ENCODE measurements around the gene DHX15. TPM values are rescaled to one million over a fixed set of nuclear protein-coding genes. Genes with fewer than 3 reads are reported as not detected.
A peak's percentile ranks its signal among the peaks of the same experiment; 100 is the strongest.

Gene DHX15
- total RNA-seq: 100 to 1,000 TPM; 185 to 187 TPM

DNA sequence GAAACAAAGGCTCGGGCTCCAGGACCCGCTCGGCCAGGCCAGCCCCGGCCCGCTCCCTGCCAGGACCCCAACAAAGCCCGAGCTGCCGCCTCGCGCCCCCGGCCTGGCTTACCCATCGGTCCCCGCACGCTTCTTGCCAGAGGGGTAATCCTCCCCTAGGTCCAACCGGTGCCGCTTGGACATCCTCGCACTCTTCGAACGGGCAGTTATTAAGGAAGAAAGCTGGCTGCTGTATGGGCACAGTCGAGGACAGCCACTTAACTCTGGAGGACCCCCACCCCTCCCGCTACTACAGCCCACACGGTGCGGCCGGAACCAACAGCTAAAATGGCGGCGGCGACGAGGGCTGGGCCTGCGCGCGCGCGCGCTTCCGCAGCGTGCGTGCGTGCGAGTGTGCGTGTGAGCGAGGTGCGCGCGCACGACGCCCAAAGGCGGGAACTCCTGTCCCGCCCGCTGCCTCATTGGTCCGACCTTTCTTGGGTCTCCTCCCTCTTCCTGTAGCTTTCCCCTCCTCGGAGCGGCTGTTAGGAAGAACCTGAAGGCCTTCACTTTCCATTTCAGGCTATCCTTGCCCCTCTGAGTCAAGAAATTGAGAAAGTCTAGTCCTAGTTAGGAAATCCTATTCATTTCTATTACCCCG lies at the start of gene DHX15:
Gene DHX15 (minus strand): TSS at position 344 of the 640 bp plus-strand sequence. CDS start 161 bp downstream, at position 183.
- H3K36me3 Mint-ChIP-seq (ENCODE audit: low read depth): peaks cover 29% of the 10 kb centered on the region
- peaks cover 36% of the 10 kb centered on the region for H3K4me1 Mint-ChIP-seq
- ChIA-PET CTCF (interaction anchor here (0.6 to 2.8 kb wide), 4 partner anchors 11 to 1647 kb away, joined by 3 to 8 read pairs (median 4); partner anchors contain the start of gene ZCCHC4), POLR2A (interaction anchor here (0.6 to 0.7 kb wide), 2 partner anchors 11 to 64 kb away, joined by 3 to 6 read pairs; no protein-coding TSS in a partner anchor)
- DNase-seq: peak; percentile 94
- H3K27ac Mint-ChIP-seq: peak within 1 kb of the TSS; percentile 96
- H3K4me3 Mint-ChIP-seq: peak within 1 kb of the TSS; percentile 93
- H3K9me3 Mint-ChIP-seq: peaks cover 4% of the 10 kb centered on the region
- no peaks in the 10 kb centered on the region for H3K27me3 Mint-ChIP-seq

DNA sequence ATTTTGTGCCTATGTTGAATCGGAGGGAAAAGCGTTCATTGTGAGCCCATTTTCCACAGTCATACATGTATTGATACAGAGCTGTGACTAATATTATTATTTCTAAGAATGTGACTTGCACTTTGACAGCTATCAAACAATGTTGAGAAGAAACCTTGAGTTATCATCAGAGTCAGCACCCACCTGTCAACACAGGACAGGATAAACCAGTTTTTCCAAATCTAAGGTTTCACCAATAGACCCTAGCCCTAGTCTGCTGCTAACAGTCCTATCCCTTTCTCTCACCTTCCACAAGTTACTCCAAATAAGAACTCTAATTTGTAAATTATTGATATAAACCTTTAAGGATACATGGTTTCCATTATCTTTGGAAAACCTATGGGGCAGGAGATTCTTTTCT lies 47.7 kb upstream of the DHX15 start:
- ChIA-PET POLR2A (no interaction called here), CTCF (no interaction called here)

DNA sequence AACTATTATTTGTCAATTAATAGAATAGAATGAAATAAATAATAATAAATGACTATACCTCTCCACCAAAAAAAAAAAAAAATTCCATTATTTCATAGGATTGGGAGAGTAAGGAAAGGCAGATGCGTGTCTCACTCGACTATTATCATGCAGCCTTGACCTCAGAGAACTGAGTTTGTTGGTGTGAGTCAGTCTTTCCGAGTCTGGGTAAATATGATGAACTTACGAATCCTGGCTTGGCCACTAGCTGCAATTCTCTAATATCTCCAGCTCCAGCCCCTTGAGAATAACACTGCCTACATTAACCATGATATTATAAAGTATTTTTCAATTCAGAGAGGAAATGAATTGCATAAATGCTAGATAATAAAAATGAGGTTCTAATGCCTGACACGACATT lies 46.6 kb upstream of the DHX15 start:
- H3K4me1 Mint-ChIP-seq: no peaks in the 10 kb centered on the region
- no peaks in the 10 kb centered on the region for H3K36me3 Mint-ChIP-seq (ENCODE audit: low read depth)
- ChIA-PET CTCF (no interaction called here), POLR2A (interaction anchor here (0.6 kb wide), 1 partner anchor 15 kb away, joined by 4 read pairs; no protein-coding TSS in a partner anchor)
- H3K27me3 Mint-ChIP-seq: peaks cover 5% of the 10 kb centered on the region
- no peak overlapping the region for H3K4me3 Mint-ChIP-seq
- no peak overlapping the region for H3K27ac Mint-ChIP-seq
- no peaks in the 10 kb centered on the region for H3K9me3 Mint-ChIP-seq
- no peak for DNase-seq

More for the DNA sequence above, 47.7 kb upstream of the DHX15 start:
- Mint-ChIP-seq H3K36me3 (ENCODE audit: low read depth) (no peaks in the 10 kb centered on the region), H3K27me3 (peaks cover 5% of the 10 kb centered on the region), H3K4me1 (no peaks in the 10 kb centered on the region), H3K9me3 (no peaks in the 10 kb centered on the region), H3K4me3 (no peak overlapping the region), H3K27ac (no peak overlapping the region)
- no peak for DNase-seq

DNA sequence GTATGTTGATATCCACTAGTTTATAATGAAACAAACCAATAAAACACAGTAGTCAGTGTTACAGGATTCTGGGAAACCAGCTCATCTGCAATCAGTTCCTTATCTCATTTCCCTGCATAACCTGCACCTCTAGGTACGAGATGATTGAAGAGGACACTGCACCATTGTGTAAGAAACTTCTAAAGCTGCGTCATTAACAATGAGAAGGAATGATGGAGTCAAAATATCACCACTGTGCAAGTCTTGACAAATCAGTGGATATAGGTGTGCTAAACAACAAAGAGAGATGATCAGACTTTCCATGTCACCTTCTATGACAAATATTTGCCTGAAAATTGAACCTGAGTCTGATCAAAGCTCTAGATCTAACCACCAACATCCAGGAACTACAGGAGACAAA lies 40.7 kb upstream of the DHX15 start:
- ChIA-PET CTCF (no interaction called here), POLR2A (no interaction called here)
- Mint-ChIP-seq H3K4me1 (no peaks in the 10 kb centered on the region), H3K4me3 (no peak overlapping the region), H3K36me3 (ENCODE audit: low read depth) (no peaks in the 10 kb centered on the region), H3K9me3 (no peaks in the 10 kb centered on the region), H3K27ac (no peak overlapping the region), H3K27me3 (peaks cover 23% of the 10 kb centered on the region)
- no peak for DNase-seq

DNA sequence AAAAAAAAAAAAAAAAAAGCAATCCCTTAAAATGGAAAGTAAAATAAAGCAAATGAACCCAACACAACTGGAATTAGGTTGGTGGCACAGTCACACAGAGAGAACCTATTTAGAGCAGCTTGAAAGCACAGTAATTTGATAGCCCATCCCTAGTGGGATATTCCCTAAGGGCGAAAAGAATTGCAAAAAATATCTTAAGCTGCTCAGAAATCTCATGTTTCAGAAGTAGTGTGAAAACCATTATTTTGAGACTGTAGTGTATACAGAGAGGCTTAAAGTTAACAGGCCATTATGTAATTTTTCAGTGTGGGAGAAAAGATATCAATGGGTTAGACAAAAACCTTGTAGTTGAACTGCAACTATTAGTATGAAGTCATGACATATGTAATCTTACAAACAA lies 40.0 kb upstream of the DHX15 start:
- POLR2A ChIA-PET: no interaction called here
- Mint-ChIP-seq H3K4me3 (no peak overlapping the region), H3K36me3 (ENCODE audit: low read depth) (no peaks in the 10 kb centered on the region), H3K9me3 (peaks cover 2% of the 10 kb centered on the region), H3K27ac (no peak overlapping the region), H3K27me3 (peaks cover 25% of the 10 kb centered on the region), H3K4me1 (no peaks in the 10 kb centered on the region)
- DNase-seq: no peak
- CTCF ChIA-PET: interaction anchor here (0.6 kb wide), 1 partner anchor 26 kb away, joined by 4 read pairs; no protein-coding TSS in a partner anchor

DNA sequence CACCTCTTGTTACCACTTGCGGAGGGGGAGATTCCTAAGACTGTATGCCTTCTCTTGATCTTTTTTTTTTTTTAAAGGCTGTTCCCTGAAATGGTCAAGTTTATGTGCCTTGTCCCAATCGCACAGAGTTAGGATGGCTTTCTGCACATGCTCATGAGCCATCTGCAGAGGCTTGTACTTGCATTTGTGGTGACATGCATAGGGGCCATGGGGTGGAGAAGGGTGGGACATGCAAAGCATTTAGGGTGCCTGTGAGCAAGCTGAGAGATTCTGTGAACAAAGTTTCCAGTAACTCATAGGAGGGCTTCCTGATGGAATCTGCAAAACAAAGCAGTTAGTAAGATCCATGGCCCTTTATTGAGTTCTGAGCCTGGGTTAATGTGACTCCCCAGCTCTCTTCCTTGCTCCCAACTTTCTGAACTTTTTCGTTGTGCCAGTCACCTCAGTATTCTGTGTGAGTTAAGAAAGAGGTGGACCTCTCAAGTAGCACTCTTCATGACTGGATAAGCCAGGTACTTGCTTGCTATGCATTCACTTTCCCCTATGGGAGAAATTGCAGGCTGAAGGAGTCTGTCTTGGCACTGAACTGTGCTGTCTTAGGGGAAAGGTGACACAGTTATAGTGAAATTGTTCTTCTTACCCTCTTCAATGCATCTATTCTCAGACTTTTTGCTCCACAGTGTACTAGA lies 37.9 kb upstream of the DHX15 start:
- H3K27me3 Mint-ChIP-seq: peaks cover 26% of the 10 kb centered on the region
- CTCF ChIA-PET: no interaction called here
- no peak overlapping the region for H3K4me3 Mint-ChIP-seq
- DNase-seq: no peak
- POLR2A ChIA-PET: no interaction called here
- no peaks in the 10 kb centered on the region for H3K4me1 Mint-ChIP-seq
- H3K9me3 Mint-ChIP-seq: peaks cover 2% of the 10 kb centered on the region
- no peak overlapping the region for H3K27ac Mint-ChIP-seq
- H3K36me3 Mint-ChIP-seq (ENCODE audit: low read depth): no peaks in the 10 kb centered on the region

DNA sequence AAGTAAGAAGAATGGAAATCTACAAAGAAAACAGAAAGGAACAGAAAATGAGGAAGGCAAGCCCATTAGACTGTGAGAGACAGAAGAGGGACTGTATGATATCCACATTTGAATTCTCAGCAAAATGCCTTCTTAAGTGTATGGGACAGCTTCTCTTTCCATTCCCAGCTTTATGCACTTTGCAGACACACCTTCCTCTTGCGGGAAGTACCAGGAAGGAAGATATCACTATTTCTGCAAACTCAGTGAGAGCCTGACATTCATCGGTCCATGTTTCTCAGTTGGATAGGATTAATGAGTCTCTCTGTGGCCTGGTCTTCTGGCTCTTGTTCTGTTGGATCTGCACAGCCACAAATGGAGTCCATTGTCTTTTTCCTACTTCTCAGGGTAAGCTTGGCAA lies 31.6 kb upstream of the DHX15 start:
- no peak for DNase-seq
- no peak overlapping the region for H3K27ac Mint-ChIP-seq
- H3K4me1 Mint-ChIP-seq: peaks cover 4% of the 10 kb centered on the region
- peaks cover 17% of the 10 kb centered on the region for H3K27me3 Mint-ChIP-seq
- H3K9me3 Mint-ChIP-seq: peaks cover 4% of the 10 kb centered on the region
- H3K4me3 Mint-ChIP-seq: no peak overlapping the region
- POLR2A ChIA-PET: interaction anchor here (0.7 kb wide), 1 partner anchor 15 kb away, joined by 4 read pairs; no protein-coding TSS in a partner anchor
- H3K36me3 Mint-ChIP-seq (ENCODE audit: low read depth): no peaks in the 10 kb centered on the region
- CTCF ChIA-PET: no interaction called here

DNA sequence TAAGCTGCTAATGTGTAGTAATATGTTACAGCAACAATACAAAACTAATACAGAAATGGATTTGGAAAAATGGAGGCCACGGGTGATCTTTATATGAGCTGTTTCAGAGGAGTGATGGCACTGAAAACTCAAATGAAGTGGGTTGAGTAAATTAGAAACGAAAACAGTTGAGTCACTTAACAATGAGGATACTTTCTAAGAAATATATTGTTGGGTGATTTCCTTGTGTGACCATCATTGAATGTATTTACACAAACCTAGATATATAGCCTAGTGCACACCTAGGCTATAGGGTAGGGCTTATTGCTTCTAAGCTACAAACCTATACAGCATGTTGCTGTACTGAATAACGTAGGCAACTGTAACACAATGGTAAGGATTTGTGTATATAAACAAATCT lies 30.5 kb upstream of the DHX15 start:
- H3K4me1 Mint-ChIP-seq: peaks cover 4% of the 10 kb centered on the region
- ChIA-PET POLR2A (no interaction called here), CTCF (no interaction called here)
- peaks cover 15% of the 10 kb centered on the region for H3K27me3 Mint-ChIP-seq
- H3K9me3 Mint-ChIP-seq: peaks cover 4% of the 10 kb centered on the region
- DNase-seq: no peak
- H3K36me3 Mint-ChIP-seq (ENCODE audit: low read depth): no peaks in the 10 kb centered on the region
- no peak overlapping the region for H3K4me3 Mint-ChIP-seq
- H3K27ac Mint-ChIP-seq: no peak overlapping the region

DNA sequence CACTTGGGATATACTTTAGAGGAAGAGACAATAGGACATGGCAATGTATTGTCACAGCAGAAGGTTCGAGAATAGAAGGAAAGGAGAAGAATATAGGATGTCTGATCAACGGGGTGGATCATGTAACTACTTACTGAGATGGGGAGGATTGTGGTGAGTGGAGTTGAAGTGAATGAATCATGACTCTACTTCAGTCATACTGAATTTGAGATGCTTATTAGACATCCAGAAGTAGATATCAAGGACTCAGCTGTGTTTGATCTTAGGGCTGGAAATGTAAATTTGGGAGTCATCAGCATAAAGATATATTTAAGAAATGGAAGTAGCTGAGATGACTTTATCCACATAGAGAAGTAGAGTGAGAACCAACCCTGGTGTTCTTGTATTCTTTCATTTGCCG lies 29.1 kb upstream of the DHX15 start:
- CTCF ChIA-PET: interaction anchor here (0.6 kb wide), 1 partner anchor 752 kb away, joined by 4 read pairs; no protein-coding TSS in a partner anchor
- Mint-ChIP-seq H3K9me3 (peaks cover 6% of the 10 kb centered on the region), H3K27me3 (peaks cover 13% of the 10 kb centered on the region), H3K27ac (no peak overlapping the region), H3K36me3 (ENCODE audit: low read depth) (no peaks in the 10 kb centered on the region), H3K4me3 (no peak overlapping the region), H3K4me1 (peaks cover 4% of the 10 kb centered on the region)
- POLR2A ChIA-PET: no interaction called here
- DNase-seq: no peak

DNA sequence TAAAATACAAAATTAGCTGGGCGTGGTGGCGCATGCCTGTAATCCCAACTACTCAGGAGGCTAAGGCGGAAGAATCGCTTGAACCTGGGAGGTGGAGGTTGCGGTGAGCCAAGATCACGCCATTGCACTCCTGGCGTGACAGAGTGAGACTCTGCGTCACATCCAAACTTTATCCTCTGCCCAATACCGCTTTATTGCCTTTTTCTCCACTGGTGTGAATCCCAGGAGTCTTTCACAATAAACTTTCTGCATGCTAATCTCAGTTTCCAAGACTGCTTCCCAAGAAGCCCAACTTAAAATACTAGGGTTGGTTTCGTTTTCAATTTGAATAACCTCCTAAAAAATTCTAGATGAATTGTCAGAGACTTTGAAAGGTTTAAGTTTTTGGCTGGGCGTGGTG lies 27.2 kb upstream of the DHX15 start:
- DNase-seq: no peak
- Mint-ChIP-seq H3K27me3 (peaks cover 9% of the 10 kb centered on the region), H3K9me3 (peaks cover 6% of the 10 kb centered on the region), H3K27ac (no peak overlapping the region), H3K36me3 (ENCODE audit: low read depth) (no peaks in the 10 kb centered on the region), H3K4me1 (peaks cover 4% of the 10 kb centered on the region), H3K4me3 (no peak overlapping the region)
- ChIA-PET POLR2A (no interaction called here), CTCF (interaction anchor here (1.6 kb wide), 1 partner anchor 11 kb away, joined by 4 read pairs; no protein-coding TSS in a partner anchor)

DNA sequence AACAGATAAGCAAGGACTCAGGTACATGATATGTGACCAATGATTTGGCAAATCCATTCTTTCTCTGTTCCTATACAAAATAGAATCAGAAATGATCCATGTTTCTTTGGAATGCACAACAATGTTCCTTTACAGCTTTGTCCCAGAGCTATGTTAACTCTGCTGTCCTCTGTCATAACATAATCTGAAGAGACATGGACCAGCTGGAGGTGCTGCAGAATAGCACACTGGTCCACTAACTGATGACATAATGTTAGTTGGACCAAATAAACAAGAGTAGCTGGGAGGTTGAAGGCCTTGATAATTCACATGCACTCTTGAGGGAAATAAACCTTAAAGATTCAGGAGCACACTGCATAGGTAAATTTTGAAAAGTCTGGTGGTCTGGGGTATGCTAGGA lies 23.0 kb upstream of the DHX15 start:
- Mint-ChIP-seq H3K4me3 (no peak overlapping the region), H3K36me3 (ENCODE audit: low read depth) (no peaks in the 10 kb centered on the region), H3K27me3 (peaks cover 9% of the 10 kb centered on the region), H3K27ac (no peak overlapping the region), H3K9me3 (peaks cover 4% of the 10 kb centered on the region), H3K4me1 (peaks cover 2% of the 10 kb centered on the region)
- ChIA-PET POLR2A (no interaction called here), CTCF (no interaction called here)
- no peak for DNase-seq

DNA sequence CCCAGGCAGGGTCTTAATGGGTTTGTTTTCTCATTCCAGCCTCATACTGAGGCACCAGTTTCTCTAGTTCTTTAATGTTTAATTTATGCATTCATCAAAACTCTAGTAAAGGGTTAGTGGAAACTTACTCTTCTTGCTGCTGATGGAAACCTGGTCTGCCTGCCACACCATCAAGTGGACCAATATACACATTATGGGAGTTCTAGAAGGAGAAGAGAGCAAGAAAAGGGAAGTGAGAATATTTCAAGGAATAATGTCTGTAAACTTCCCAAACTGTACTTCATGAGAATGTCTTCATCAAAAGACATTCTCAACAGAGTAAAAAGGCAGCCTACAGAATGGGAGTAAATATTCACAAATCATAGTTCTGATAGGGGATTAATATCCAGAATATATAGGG lies 20.9 kb upstream of the DHX15 start:
- DNase-seq: no peak
- no peaks in the 10 kb centered on the region for H3K36me3 Mint-ChIP-seq (ENCODE audit: low read depth)
- ChIA-PET POLR2A (no interaction called here), CTCF (no interaction called here)
- H3K4me1 Mint-ChIP-seq: peaks cover 2% of the 10 kb centered on the region
- no peak overlapping the region for H3K4me3 Mint-ChIP-seq
- peaks cover 7% of the 10 kb centered on the region for H3K27me3 Mint-ChIP-seq
- no peak overlapping the region for H3K27ac Mint-ChIP-seq
- peaks cover 4% of the 10 kb centered on the region for H3K9me3 Mint-ChIP-seq

DNA sequence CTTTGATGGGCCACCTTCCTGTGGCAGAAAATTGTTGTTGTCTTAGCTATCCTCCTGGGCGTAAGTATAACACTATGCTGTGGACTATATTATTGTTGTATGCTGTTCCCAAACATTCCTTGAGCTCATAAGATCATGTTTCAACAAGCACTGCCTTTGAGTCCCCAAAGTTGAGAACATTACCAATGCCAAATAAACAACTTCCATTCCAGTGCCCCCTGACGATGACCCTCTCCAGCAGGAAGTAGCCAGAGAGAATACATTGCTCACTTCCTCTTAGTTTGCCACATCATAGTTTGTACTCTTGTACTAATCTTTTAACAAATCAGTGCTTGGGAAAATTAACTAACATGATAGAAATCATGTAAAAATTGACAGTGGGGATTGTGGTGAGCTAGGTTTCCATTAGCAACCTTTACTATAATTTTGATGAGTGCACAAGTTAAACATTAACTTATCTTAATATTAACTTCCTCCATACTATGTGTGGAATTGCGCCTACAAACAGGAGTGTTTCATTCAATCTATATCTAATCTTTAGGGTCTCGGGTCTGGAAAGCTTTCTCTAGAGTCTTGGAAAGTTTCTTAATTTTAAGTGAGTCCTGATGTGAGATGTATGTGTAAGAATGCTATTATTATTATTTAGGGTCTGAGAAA lies 20.3 kb upstream of the DHX15 start:
- no peak overlapping the region for H3K4me3 Mint-ChIP-seq
- H3K9me3 Mint-ChIP-seq: peaks cover 4% of the 10 kb centered on the region
- H3K4me1 Mint-ChIP-seq: peaks cover 2% of the 10 kb centered on the region
- no peak for DNase-seq
- POLR2A ChIA-PET: no interaction called here
- H3K27me3 Mint-ChIP-seq: peaks cover 7% of the 10 kb centered on the region
- H3K27ac Mint-ChIP-seq: no peak overlapping the region
- CTCF ChIA-PET: no interaction called here
- H3K36me3 Mint-ChIP-seq (ENCODE audit: low read depth): no peaks in the 10 kb centered on the region
